HG03196 (cell line): ENCODE results near the gene ZNF592.

Source experiments
- ATAC-seq: cut with Tn5 transposase; IDR thresholded peaks from one replicate; pipeline ENCODE4 v1.9.1; 2021; ENCODE audit not compliant: unreplicated experiment

The ZNF592 gene

GRCh38 chr15:84804005-84804900, 55.9 kb downstream of the ZNF592 start:
- no peak for ATAC-seq

GRCh38 chr15:84805221-84805620, 56.8 kb downstream of the ZNF592 start:
- ATAC-seq = no peak

GRCh38 chr15:84807228-84807627, 58.8 kb downstream of the ZNF592 start:
- no peak for ATAC-seq

- no peak for ATAC-seq
Observed at GRCh38 chr15:84810073-84810840, 61.9 kb downstream of the ZNF592 start.

GRCh38 chr15:84811151-84811550, 62.8 kb downstream of the ZNF592 start:
- ATAC-seq = no peak

- ATAC-seq = no peak
Observed at GRCh38 chr15:84811828-84812227, 63.4 kb downstream of the ZNF592 start.

GRCh38 chr15:84812842-84813241, 64.5 kb downstream of the ZNF592 start:
- ATAC-seq = no peak

GRCh38 chr15:84813435-84813834, 65.0 kb downstream of the ZNF592 start:
- ATAC-seq = no peak

GRCh38 chr15:84813931-84814330, 65.5 kb downstream of the ZNF592 start:
- ATAC-seq = no peak

GRCh38 chr15:84814916-84815315, 66.5 kb downstream of the ZNF592 start:
- no peak for ATAC-seq

GRCh38 chr15:84816694-84817465, 68.5 kb downstream of the ZNF592 start, which contains the start of gene ALPK3:
TSS of gene ALPK3 (plus strand) at chr15:84817356. CDS start at chr15:84817453, 97 bp downstream.
- no peak for ATAC-seq

GRCh38 chr15:84817466-84818081, 69.2 kb downstream of the ZNF592 start:
- no peak for ATAC-seq

- ATAC-seq = no peak
Observed at GRCh38 chr15:84818261-84819131, 70.1 kb downstream of the ZNF592 start.

GRCh38 chr15:84819291-84819768, 70.9 kb downstream of the ZNF592 start:
- no peak for ATAC-seq

GRCh38 chr15:84819791-84820190, 71.4 kb downstream of the ZNF592 start:
- ATAC-seq = no peak

GRCh38 chr15:84821501-84822021, 73.2 kb downstream of the ZNF592 start:
- ATAC-seq = no peak

GRCh38 chr15:84822653-84823281, 74.4 kb downstream of the ZNF592 start:
- no peak for ATAC-seq

GRCh38 chr15:84823282-84823878, 75.0 kb downstream of the ZNF592 start:
- no peak for ATAC-seq
